ENCODE data around the gene RANGRF.

DNA sequence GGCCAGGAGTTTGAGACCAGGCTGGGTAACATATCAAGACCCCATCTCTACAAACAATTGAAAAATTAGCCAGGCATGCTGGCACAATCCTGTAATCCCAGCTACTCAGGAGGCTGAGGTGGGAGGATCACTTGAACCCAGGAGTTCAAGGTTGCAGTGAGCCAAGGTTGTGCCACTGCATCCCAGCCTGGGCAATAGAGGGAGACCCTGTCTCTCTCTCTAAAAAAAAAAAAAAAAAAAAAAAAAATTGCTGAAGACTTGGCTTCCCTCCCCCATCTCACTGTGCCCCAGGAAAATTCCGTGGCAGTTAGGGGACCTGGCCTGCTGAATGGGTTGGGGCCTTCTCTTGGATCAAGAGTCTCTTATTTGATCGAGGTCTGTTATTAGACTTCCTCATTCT, 51.1 kb downstream of the RANGRF start, which contains the start of gene ODF4:
- TF ChIP-seq, protein P1, sequence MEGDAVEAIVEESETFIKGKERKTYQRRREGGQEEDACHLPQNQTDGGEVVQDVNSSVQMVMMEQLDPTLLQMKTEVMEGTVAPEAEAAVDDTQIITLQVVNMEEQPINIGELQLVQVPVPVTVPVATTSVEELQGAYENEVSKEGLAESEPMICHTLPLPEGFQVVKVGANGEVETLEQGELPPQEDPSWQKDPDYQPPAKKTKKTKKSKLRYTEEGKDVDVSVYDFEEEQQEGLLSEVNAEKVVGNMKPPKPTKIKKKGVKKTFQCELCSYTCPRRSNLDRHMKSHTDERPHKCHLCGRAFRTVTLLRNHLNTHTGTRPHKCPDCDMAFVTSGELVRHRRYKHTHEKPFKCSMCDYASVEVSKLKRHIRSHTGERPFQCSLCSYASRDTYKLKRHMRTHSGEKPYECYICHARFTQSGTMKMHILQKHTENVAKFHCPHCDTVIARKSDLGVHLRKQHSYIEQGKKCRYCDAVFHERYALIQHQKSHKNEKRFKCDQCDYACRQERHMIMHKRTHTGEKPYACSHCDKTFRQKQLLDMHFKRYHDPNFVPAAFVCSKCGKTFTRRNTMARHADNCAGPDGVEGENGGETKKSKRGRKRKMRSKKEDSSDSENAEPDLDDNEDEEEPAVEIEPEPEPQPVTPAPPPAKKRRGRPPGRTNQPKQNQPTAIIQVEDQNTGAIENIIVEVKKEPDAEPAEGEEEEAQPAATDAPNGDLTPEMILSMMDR (IDR thresholded peaks at IDR 0.05), result no peak
- TF ChIP-seq POLR2A (IDR thresholded peaks at IDR 0.05) (no peak), EP300 (IDR thresholded peaks at IDR 0.05) (no peak)

Data from ovary (tissue), 3 donors.